ENCODE data around the gene SPPL3.
"Not testable (repeated sequence)": the region's sequence is repeated elsewhere in the genome, so short reads cannot be mapped to it uniquely, and the experiment has no call there.

SPPL3 gene

GRCh38 chr12:120739821-120740613, 164.1 kb downstream of the SPPL3 start:
- no peak for DNase-seq

- DNase-seq, result no peak
Observed at GRCh38 chr12:120739031-120739762, 165.0 kb downstream of the SPPL3 start.

DNA sequence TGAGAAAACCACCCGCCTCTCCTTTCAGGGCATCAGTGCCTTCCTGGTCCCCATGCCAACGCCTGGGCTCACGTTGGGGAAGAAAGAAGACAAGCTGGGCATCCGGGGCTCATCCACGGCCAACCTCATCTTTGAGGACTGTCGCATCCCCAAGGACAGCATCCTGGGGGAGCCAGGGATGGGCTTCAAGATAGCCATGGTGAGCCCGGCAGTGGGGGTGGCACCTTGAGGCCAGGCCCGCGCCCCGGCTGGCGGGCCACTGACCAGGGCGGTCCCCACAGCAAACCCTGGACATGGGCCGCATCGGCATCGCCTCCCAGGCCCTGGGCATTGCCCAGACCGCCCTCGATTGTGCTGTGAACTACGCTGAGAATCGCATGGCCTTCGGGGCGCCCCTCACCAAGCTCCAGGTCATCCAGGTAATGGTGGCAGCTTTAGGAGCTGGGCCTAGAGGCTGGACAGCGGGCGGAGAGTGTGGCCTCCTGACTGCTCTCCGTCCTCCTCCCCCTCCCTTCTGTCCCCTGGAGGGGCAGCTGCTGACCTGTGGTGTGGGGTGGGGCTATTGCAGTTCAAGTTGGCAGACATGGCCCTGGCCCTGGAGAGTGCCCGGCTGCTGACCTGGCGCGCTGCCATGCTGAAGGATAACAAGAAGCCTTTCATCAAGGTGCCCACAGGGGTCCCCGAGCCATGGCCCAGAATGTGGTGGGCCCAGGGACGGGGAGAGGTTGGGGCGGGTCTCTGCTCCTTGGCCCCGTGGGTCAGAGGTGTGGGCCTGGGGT, 165.7 kb downstream of the SPPL3 start:
- DNase-seq, result no peak

DNA sequence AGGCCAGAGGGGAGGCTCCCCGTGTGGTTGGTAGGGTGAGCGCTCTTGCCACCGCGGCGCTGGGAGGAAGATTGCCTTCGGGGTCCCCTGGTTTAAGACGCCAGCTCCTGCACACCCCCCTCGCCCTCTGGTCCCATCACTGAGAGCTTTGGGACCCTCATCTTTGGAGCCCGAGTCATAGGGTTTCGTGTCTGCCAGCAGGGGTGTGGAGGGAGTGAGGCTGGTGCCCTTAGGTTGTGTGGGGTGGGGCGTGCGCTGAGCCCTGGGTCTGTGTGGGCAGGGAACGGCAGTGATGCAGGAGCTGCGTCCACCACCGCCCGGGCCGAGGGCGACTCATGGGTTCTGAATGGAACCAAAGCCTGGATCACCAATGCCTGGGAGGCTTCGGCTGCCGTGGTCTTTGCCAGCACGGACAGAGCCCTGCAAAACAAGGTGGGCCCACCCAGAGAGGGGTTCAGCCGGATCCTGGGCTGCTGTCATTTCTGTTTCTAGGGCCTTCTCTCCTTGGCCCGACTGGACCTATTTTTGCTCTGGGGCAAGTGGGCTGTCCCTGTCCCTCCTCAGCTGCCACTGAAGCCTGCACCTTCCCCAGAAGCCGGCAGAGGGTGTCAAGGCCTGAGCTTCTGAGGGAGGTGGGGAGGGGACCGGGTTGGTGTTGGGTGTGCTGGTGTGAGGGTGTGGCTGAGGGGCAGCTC, 166.5 kb downstream of the SPPL3 start:
- no peak for DNase-seq

GRCh38 chr12:120736404-120737331, 167.5 kb downstream of the SPPL3 start:
- DNase-seq, result no peak

- no peak for DNase-seq
Observed at GRCh38 chr12:120735181-120735580, 169.0 kb downstream of the SPPL3 start.

- DNase-seq, result no peak
Observed at GRCh38 chr12:120734210-120734609, 169.9 kb downstream of the SPPL3 start.

GRCh38 chr12:120733574-120733973, 170.6 kb downstream of the SPPL3 start:
- DNase-seq, result no peak

GRCh38 chr12:120732198-120732597, 172.0 kb downstream of the SPPL3 start:
- not testable (repeated sequence) for DNase-seq

- DNase-seq, result no peak
Observed at GRCh38 chr12:120726961-120727360, 177.2 kb downstream of the SPPL3 start.

DNA sequence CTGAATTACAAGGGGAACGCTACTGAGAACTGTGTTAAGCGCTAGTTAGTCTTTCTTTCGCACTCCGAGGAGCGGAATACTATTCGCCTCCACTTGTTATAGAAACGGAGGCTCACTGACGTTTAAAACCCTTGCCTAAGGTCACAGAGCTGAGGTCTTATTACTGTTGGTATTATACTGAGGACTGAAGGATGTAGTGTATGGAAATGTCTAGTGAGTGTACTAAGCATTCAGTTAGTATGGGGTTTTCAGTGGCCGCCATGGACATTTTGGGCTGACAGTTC, 177.7 kb downstream of the SPPL3 start:
- no peak for DNase-seq

GRCh38 chr12:120725659-120726509, 178.3 kb downstream of the SPPL3 start, which contains the start of gene ACADS:
Gene ACADS, plus strand, starts transcription at chr12:120725826. Its CDS starts 60 bp downstream, at chr12:120725886.
- DNase-seq, result no peak

DNA sequence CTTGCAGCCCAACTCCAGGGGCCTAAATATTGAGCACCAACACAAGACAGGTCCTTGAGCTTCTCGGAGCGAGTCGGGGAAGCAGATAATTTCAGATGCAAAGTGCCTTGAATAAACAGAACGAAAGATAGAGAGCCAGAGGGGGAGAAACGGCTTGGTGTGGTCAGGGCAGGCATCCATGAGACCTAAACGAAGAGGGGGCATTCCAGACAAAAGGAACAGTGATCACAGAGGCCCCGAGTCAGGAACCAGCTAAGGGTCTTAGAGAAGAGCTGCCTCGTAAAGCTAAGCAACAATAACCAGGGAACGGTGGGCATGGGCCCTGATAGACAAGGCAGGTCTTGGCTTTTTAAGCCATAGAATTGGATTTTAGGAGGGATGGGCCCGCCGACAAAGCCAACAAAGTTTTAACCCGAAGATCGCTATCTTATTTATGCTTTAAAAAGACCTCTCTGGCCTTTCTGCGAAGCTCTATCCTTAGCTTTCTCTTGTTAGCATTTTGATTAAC, 179.0 kb downstream of the SPPL3 start:
- DNase-seq, result no peak

GRCh38 chr12:120724720-120725119, 179.4 kb downstream of the SPPL3 start:
- DNase-seq, result no peak

GRCh38 chr12:120722784-120723183, 181.4 kb downstream of the SPPL3 start:
- no peak for DNase-seq

GRCh38 chr12:120721866-120722265, 182.3 kb downstream of the SPPL3 start:
- DNase-seq, result no peak

DNA sequence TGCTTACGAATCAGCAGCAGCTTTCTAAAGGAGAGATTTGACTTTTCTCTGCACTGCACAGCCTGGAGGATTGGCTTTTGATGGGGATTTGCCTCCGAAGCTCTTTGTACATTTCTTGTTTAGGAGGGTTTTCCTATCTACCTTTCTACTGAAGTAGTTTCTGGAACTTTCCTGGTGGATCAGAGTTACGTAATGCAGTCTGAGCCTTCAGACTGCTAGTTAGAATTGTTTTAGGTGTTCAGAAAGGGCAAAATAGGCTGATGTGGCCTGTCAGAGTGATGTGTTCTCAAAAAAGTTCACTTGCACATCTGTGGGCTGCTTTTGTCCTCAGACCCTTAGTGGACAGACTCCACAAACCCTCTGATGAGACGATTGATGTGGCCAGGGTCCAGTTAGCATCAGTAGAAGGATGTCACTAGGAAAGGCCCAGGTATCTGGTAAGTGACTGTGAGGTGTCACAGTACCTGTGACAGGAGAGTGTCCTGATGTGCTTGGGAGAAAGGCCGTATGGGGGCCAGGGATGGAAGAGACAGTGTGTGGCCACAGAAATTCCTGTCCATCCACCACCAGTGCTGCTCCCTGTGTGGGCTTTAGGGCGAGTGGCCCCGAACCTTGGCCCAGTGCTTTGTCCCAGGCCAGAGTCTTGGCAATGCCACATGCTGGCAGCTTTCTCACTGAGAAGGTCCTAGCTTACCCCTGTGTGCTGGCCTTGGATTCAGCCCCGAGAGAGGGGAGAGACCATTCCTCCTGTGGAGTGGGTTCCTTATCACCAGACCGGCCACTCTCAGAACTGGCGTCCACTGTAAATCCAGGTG, 183.0 kb downstream of the SPPL3 start:
- no peak for DNase-seq

GRCh38 chr12:120720234-120720986, 183.7 kb downstream of the SPPL3 start:
- no peak for DNase-seq
